Kidney (tissue), 14 donors: ENCODE data around the gene TNS3. TPM values are rescaled to one million over a fixed set of nuclear protein-coding genes. Genes with fewer than 3 reads are reported as not detected.

Experiments
- DNase-seq, 5 donors: peaks; one replicate each; pipeline ENCODE4 v3.0.0-alpha.2; 2013 to 2020
- FAIRE-seq: peaks from 2 replicates; lab custom pipeline; 2012; peaks lifted over from hg19 to GRCh38; lab: Jason Lieb, UNC
- H3K27ac ChIP-seq, 2 donors: one replicate each; pipeline ENCODE4 v1.7.0; 2013; ENCODE audit warnings: low read depth in 2 of 2, low read length in 2 of 2, inconsistent platforms in 1 of 2
- H3K27me3 ChIP-seq: one replicate; pipeline ENCODE4 v1.7.1; 2013; ENCODE audit warnings: low read length, inconsistent platforms; ENCODE audit not compliant: control insufficient read depth, insufficient read depth
- H3K36me3 ChIP-seq, 3 donors: one replicate each; pipeline versions ENCODE4 v1.7.0 to v1.7.1; 2013; ENCODE audit warnings: low read length in 3 of 3, control low read depth in 1 of 3, inconsistent platforms in 1 of 3; ENCODE audit not compliant: insufficient read depth in 3 of 3, control insufficient read depth in 2 of 3
- H3K4me1 ChIP-seq, 3 donors: one replicate each; pipeline versions ENCODE4 v1.7.0 to v1.7.1; 2013; ENCODE audit warnings: low read length in 3 of 3, inconsistent platforms in 1 of 3, low read depth in 1 of 3; ENCODE audit not compliant: control insufficient read depth in 2 of 3, insufficient read depth in 2 of 3
- H3K4me3 ChIP-seq, 3 donors: one replicate each; pipeline versions ENCODE4 v1.7.0 to v1.8.1; 2013; ENCODE audit warnings: low read length in 3 of 3, control low read depth in 1 of 3, inconsistent platforms in 1 of 3
- H3K9ac ChIP-seq, 3 donors: one replicate each; pipeline versions ENCODE4 v1.7.0 to v1.7.1; 2013; ENCODE audit warnings: low read length in 3 of 3, control low read depth in 1 of 3, inconsistent platforms in 1 of 3
- H3K9me3 ChIP-seq, 3 donors: one replicate each; pipeline versions ENCODE4 v1.7.0 to v1.7.1; 2013; ENCODE audit warnings: low read length in 3 of 3, control low read depth in 1 of 3, inconsistent platforms in 1 of 3; ENCODE audit not compliant: control insufficient read depth in 2 of 3, insufficient read depth in 1 of 3
- CTCF ChIP-seq: IDR thresholded peaks from 3 replicates; pipeline ENCODE4 v1.5.1; 2012; ENCODE audit warnings: mild to moderate bottlenecking, moderate library complexity, borderline replicate concordance; ENCODE audit not compliant: insufficient read depth; ENCODE audit errors: extremely low read depth
- intact Hi-C: fragments of 100-400 bp; cut with DNase I; formaldehyde crosslinking; loops from one replicate; pipeline ENCODE4 v1.11.1; 2022
- polyA plus RNA-seq: library from polyadenylated mRNA; stranded (reverse); fragments of 350-450 nt; fragmentation: Illumina TruSeq; extraction: RNeasy Lipid Tissue Mini Kit (QIAGEN cat#74804); gene quantifications from one replicate; pipeline ENCODE4 v1.2.3, GENCODE V29; 2014; ENCODE audit warnings: low read depth, low replicate concordance; ENCODE audit not compliant: insufficient read depth
- total RNA-seq: library from RNA; stranded (reverse); fragmentation: NEBNext Ultra II Directional; extraction: Animal tissue kit (Norgen Biotek cat#: 25700); gene quantifications from one replicate; pipeline ENCODE4 v1.2.1, GENCODE V29; 2021
- donor health status: control.
- donor health status: control.
- donor health status: control.
- donor health status: control.
- donor health status: control.
- donor health status: DM: yes; HTN: yes; CAD: no.
- donor health status: Normal renal cell carcinoma (clear cell type).

The TNS3 gene
- total and polyA plus RNA-seq, 2 donors from 2014 or later: 38.4 to 198 TPM

- FAIRE-seq (no peak), DNase-seq (no peak)
- no peak overlapping the region for H3K4me3 ChIP-seq
- H3K36me3 ChIP-seq: peaks cover 0 to 24% (median 16%) of the 10 kb centered on the region in 3 donors
- no peak for TF ChIP-seq CTCF
- H3K9ac ChIP-seq: peak overlapping the region in 1 of 3 donors; percentile 46
- intact Hi-C loops: no loop called here
- no peaks in the 10 kb centered on the region for H3K9me3 ChIP-seq
- no peaks in the 10 kb centered on the region for H3K27me3 ChIP-seq
- no peak overlapping the region for H3K27ac ChIP-seq
- H3K4me1 ChIP-seq: peaks cover 0 to 28% (median 24%) of the 10 kb centered on the region in 3 donors
These were observed 200.8 kb downstream of the TNS3 start for GRCh38 chr7:47381134-47381495.

GRCh38 chr7:47380325-47381133 is 201.4 kb downstream of the TNS3 start:
- DNase-seq: peak; percentile 55 to 86 (median 66)
- TF ChIP-seq CTCF: no peak
- no peak for FAIRE-seq
- Histone ChIP-seq H3K27me3 (no peaks in the 10 kb centered on the region), H3K36me3 (peaks cover 0 to 19% (median 16%) of the 10 kb centered on the region in 3 donors), H3K4me1 (peaks cover 0 to 29% (median 26%) of the 10 kb centered on the region in 3 donors), H3K9ac (peak overlapping the region in 1 of 3 donors; percentile 46), H3K9me3 (no peaks in the 10 kb centered on the region), H3K4me3 (peak overlapping the region in 1 of 3 donors; percentile 34), H3K27ac (peak overlapping the region; percentile 47 to 70)
- intact Hi-C loops: no loop called here

- Histone ChIP-seq H3K27me3 (no peaks in the 10 kb centered on the region), H3K4me3 (no peak overlapping the region), H3K27ac (peak overlapping the region; percentile 47 to 70), H3K9ac (peak overlapping the region in 1 of 3 donors; percentile 46), H3K36me3 (peaks cover 0 to 13% (median 8%) of the 10 kb centered on the region in 3 donors), H3K9me3 (no peaks in the 10 kb centered on the region), H3K4me1 (peaks cover 0 to 29% (median 22%) of the 10 kb centered on the region in 3 donors)
- no peak for TF ChIP-seq CTCF
- DNase-seq (peak in 4 of 5 donors; percentile 55 to 90 (median 71)), FAIRE-seq (no peak)
- intact Hi-C loops: no loop called here
These were observed 202.1 kb downstream of the TNS3 start for GRCh38 chr7:47379629-47380324.
